WTC11 (cell line): ENCODE measurements around the gene HES5. TPM values are rescaled to one million over a fixed set of nuclear protein-coding genes. Genes with fewer than 3 reads are reported as not detected.

Experiments
- ATAC-seq: fragments of 200-7000 bp; cut with Tn5 transposase; 2 replicates; pipeline ENCODE4 v1.10.0; 2021; ENCODE audit warnings: mild to moderate bottlenecking, moderate library complexity
- CTCF ChIA-PET: fragments of 300-600 bp; sonication (Branson Sonifier 250); formaldehyde crosslinking; loops from one replicate; lab custom pipeline; 2021; ENCODE audit warnings: antibody characterized with exemption; lab: Charles Lee
- POLR2A ChIA-PET: fragments of 350-600 bp; sonication (Branson Sonifier 250); formaldehyde crosslinking; loops from one replicate; lab custom pipeline; 2021; ENCODE audit warnings: antibody characterized with exemption; lab: Charles Lee
- DNase-seq: peaks from one replicate; pipeline ENCODE4 v3.0.0; 2021; ENCODE audit warnings: low spot score
- H3K27ac Mint-ChIP-seq: 2 replicates; pipeline ENCODE4 v1.8.0; 2021; ENCODE audit warnings: mixed read lengths
- H3K27me3 Mint-ChIP-seq: 2 replicates; pipeline ENCODE4 v1.8.0; 2021; ENCODE audit warnings: low read depth, mild to moderate bottlenecking, moderate library complexity, mixed read lengths
- H3K36me3 Mint-ChIP-seq: 2 replicates; pipeline ENCODE4 v1.8.0; 2021; ENCODE audit warnings: mixed read lengths
- H3K4me1 Mint-ChIP-seq: 2 replicates; pipeline ENCODE4 v1.8.0; 2022; ENCODE audit warnings: mixed read lengths
- H3K4me3 Mint-ChIP-seq: 2 replicates; pipeline ENCODE4 v1.8.0; 2021; ENCODE audit warnings: mild to moderate bottlenecking, moderate library complexity, mixed read lengths
- H3K9me3 Mint-ChIP-seq: 2 replicates; pipeline ENCODE4 v1.8.0; 2021; ENCODE audit warnings: mixed read lengths
- CREM ChIP-seq: sonication (generic); formaldehyde crosslinking; IDR thresholded peaks from 2 replicates; pipeline ENCODE4 v1.8.1; 2022; ENCODE audit warnings: mild to moderate bottlenecking, missing genetic modification reagents, moderate library complexity
- FOXK1 ChIP-seq: sonication (generic); formaldehyde crosslinking; IDR thresholded peaks from 2 replicates; pipeline ENCODE4 v1.8.0; 2022; ENCODE audit warnings: mild to moderate bottlenecking, moderate library complexity, missing genetic modification reagents
- GTF2I ChIP-seq: fragments of 250-450 bp; sonication (Bioruptor Pico); conservative IDR thresholded peaks from 2 replicates; pipeline ENCODE4 v1.4.0; 2021; ENCODE audit warnings: mild to moderate bottlenecking
- HMGA2 ChIP-seq: fragments of 250-450 bp; sonication (Bioruptor Pico); IDR thresholded peaks from 2 replicates; pipeline ENCODE4 v1.4.0; 2021; ENCODE audit warnings: mild to moderate bottlenecking, moderate library complexity
- SMAD3 ChIP-seq: sonication (generic); formaldehyde crosslinking; IDR thresholded peaks from 2 replicates; pipeline ENCODE4 v1.8.0; 2022; ENCODE audit warnings: missing genetic modification reagents, mild to moderate bottlenecking, borderline replicate concordance
- SMAD4 ChIP-seq: sonication (generic); formaldehyde crosslinking; IDR thresholded peaks from 2 replicates; pipeline ENCODE4 v1.8.0; 2022; ENCODE audit warnings: mild to moderate bottlenecking, missing genetic modification reagents
- SP1 ChIP-seq: sonication (generic); formaldehyde crosslinking; conservative IDR thresholded peaks from 2 replicates; pipeline ENCODE4 v1.8.1; 2022; ENCODE audit warnings: missing genetic modification reagents
- TEAD1 ChIP-seq: sonication (generic); formaldehyde crosslinking; IDR thresholded peaks from 2 replicates; pipeline ENCODE4 v1.8.0; 2022; ENCODE audit warnings: mild to moderate bottlenecking, missing genetic modification reagents
- ZBTB21 ChIP-seq: sonication (generic); formaldehyde crosslinking; IDR thresholded peaks from 2 replicates; pipeline ENCODE4 v1.8.1; 2023; ENCODE audit warnings: mild to moderate bottlenecking, missing genetic modification reagents, borderline replicate concordance
- ZNF138 ChIP-seq: sonication (generic); formaldehyde crosslinking; conservative IDR thresholded peaks from 2 replicates; pipeline ENCODE4 v1.8.1; 2022; ENCODE audit warnings: mild to moderate bottlenecking, moderate library complexity, missing genetic modification reagents
- ZNF263 ChIP-seq: sonication (generic); formaldehyde crosslinking; IDR thresholded peaks from 2 replicates; pipeline ENCODE4 v1.8.1; 2022; ENCODE audit warnings: low read depth, mild to moderate bottlenecking, moderate library complexity, missing genetic modification reagents
- ZNF416 ChIP-seq: fragments of 250-450 bp; sonication (Bioruptor Pico); IDR thresholded peaks from 2 replicates; pipeline ENCODE4 v1.9.0; 2021; ENCODE audit warnings: mild to moderate bottlenecking, inconsistent platforms
- ZNF423 ChIP-seq: fragments of 250-450 bp; sonication (Bioruptor Pico); IDR thresholded peaks from 2 replicates; pipeline ENCODE4 v2.1.2; 2022; ENCODE audit warnings: mild to moderate bottlenecking, moderate library complexity
- total RNA-seq: library from RNA; stranded (reverse); gene quantifications from 3 replicates; pipeline ENCODE4 v1.2.3, GENCODE V29; 2021
- TF ChIP-seq, protein P1 (sequence below): sonication (generic); formaldehyde crosslinking; IDR thresholded peaks from 2 replicates; pipeline ENCODE4 v1.8.0; 2022; ENCODE audit warnings: mild to moderate bottlenecking, missing genetic modification reagents
- TF ChIP-seq, protein P2 (sequence below): sonication (generic); formaldehyde crosslinking; IDR thresholded peaks from 2 replicates; pipeline ENCODE4 v1.8.0; 2023; ENCODE audit warnings: missing genetic modification reagents
- TF ChIP-seq, protein P3 (sequence below): sonication (generic); formaldehyde crosslinking; IDR thresholded peaks from 2 replicates; pipeline ENCODE4 v1.8.1; 2023; ENCODE audit warnings: mild to moderate bottlenecking, missing genetic modification reagents, moderate library complexity
- TF ChIP-seq, protein P4 (sequence below): fragments of 250-450 bp; sonication (Bioruptor Pico); conservative IDR thresholded peaks from 2 replicates; pipeline ENCODE4 v1.9.0; 2021; ENCODE audit warnings: mild to moderate bottlenecking
- TF ChIP-seq, protein P5 (sequence below): sonication (generic); formaldehyde crosslinking; IDR thresholded peaks from 2 replicates; pipeline ENCODE4 v1.8.1; 2022; ENCODE audit warnings: low read depth, mild to moderate bottlenecking, moderate library complexity, missing genetic modification reagents, borderline replicate concordance
- TF ChIP-seq, protein P6 (sequence below): fragments of 250-450 bp; sonication (Bioruptor Pico); IDR thresholded peaks from 2 replicates; pipeline ENCODE4 v1.9.0; 2021; ENCODE audit warnings: moderate library complexity, mild to moderate bottlenecking, inconsistent platforms, borderline replicate concordance
- TF ChIP-seq, protein P7 (sequence below): sonication (generic); formaldehyde crosslinking; IDR thresholded peaks from 2 replicates; pipeline ENCODE4 v1.8.0; 2022; ENCODE audit warnings: mild to moderate bottlenecking, missing genetic modification reagents
- TF ChIP-seq, protein P8 (sequence below): sonication (generic); formaldehyde crosslinking; IDR thresholded peaks from 2 replicates; pipeline ENCODE4 v1.8.0; 2023; ENCODE audit warnings: missing genetic modification reagents, mild to moderate bottlenecking, borderline replicate concordance
- TF ChIP-seq, protein P9 (sequence below): sonication (generic); formaldehyde crosslinking; IDR thresholded peaks from 2 replicates; pipeline ENCODE4 v1.8.1; 2022; ENCODE audit warnings: mild to moderate bottlenecking, missing genetic modification reagents, moderate library complexity, borderline replicate concordance

Gene HES5
- total RNA-seq, 1 experiment from 2014 or later = not detected

DNA sequence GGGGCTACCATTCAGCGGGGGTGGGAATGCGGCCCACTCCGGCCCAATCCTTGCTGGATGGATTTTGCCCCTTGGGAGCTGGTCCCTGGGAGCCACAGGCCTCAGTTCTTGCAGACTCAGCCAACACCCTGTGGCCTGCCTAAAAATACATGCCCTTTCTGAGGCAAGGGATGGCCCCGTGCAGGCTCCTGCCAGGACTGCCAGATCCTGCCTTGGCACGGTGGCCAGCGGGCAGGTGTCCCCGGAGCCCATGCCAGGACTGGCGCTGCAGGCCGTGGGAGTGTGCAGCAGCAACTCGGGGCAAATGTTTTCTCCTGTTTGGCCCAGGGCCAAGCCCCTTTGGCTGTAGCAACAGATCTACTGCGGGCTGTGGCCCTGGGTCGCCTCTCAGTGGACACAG is 2.0 kb downstream of the HES5 start:
- Mint-ChIP-seq H3K4me3 (no peak overlapping the region), H3K36me3 (no peaks in the 10 kb centered on the region), H3K4me1 (peaks cover 28% of the 10 kb centered on the region), H3K9me3 (no peaks in the 10 kb centered on the region), H3K27me3 (peaks cover 60% of the 10 kb centered on the region), H3K27ac (no peak overlapping the region)
- POLR2A ChIA-PET = no interaction called here
- DNase-seq (no peak), ATAC-seq (no peak)
- CTCF ChIA-PET = interaction anchor here (2.1 kb wide), 1 partner anchor 20 kb away, joined by 14 read pairs; no protein-coding TSS in a partner anchor
- TF ChIP-seq ZNF416 (CRISPR knock-in tag) = no peak
- no peak for TF ChIP-seq CREM (CRISPR knock-in tag)
- TF ChIP-seq, protein P1, sequence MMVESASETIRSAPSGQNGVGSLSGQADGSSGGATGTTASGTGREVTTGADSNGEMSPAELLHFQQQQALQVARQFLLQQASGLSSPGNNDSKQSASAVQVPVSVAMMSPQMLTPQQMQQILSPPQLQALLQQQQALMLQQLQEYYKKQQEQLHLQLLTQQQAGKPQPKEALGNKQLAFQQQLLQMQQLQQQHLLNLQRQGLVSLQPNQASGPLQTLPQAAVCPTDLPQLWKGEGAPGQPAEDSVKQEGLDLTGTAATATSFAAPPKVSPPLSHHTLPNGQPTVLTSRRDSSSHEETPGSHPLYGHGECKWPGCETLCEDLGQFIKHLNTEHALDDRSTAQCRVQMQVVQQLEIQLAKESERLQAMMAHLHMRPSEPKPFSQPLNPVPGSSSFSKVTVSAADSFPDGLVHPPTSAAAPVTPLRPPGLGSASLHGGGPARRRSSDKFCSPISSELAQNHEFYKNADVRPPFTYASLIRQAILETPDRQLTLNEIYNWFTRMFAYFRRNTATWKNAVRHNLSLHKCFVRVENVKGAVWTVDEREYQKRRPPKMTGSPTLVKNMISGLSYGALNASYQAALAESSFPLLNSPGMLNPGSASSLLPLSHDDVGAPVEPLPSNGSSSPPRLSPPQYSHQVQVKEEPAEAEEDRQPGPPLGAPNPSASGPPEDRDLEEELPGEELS (CRISPR knock-in tag) = no peak
- TF ChIP-seq SMAD4 (CRISPR knock-in tag) = no peak
- TF ChIP-seq, protein P2, sequence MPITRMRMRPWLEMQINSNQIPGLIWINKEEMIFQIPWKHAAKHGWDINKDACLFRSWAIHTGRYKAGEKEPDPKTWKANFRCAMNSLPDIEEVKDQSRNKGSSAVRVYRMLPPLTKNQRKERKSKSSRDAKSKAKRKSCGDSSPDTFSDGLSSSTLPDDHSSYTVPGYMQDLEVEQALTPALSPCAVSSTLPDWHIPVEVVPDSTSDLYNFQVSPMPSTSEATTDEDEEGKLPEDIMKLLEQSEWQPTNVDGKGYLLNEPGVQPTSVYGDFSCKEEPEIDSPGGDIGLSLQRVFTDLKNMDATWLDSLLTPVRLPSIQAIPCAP = no peak
- TF ChIP-seq TEAD1 (CRISPR knock-in tag) = no peak

DNA sequence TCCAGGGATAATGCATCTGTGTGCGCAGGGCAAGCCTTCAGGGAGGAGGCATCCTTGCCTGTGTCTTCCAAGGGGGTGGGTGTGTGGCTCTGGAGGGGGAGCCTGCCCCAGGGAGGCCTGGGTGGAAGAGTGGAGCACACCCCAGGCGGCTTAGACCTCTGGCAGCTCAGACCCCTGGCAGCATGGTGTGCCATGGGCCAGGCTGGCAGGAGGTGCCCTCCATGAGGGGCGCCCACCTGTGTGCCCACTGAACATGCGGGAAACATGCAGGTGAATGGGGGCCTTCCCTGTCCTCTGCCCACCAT is 2.6 kb downstream of the HES5 start:
- Mint-ChIP-seq H3K27ac (no peak overlapping the region), H3K9me3 (no peaks in the 10 kb centered on the region), H3K36me3 (no peaks in the 10 kb centered on the region), H3K4me3 (no peak overlapping the region), H3K4me1 (peaks cover 28% of the 10 kb centered on the region), H3K27me3 (peaks cover 56% of the 10 kb centered on the region)
- CTCF ChIA-PET = interaction anchor here (2.3 to 4.4 kb wide), 2 partner anchors 13 to 20 kb away, joined by 7 to 61 read pairs; no protein-coding TSS in a partner anchor
- ATAC-seq (no peak), DNase-seq (no peak)
- POLR2A ChIA-PET = no interaction called here
- no peak for TF ChIP-seq FOXK1
- TF ChIP-seq HMGA2 (CRISPR knock-in tag) = no peak
- TF ChIP-seq ZNF138 = no peak
- TF ChIP-seq TEAD1 (CRISPR knock-in tag) = no peak
- TF ChIP-seq, protein P3, sequence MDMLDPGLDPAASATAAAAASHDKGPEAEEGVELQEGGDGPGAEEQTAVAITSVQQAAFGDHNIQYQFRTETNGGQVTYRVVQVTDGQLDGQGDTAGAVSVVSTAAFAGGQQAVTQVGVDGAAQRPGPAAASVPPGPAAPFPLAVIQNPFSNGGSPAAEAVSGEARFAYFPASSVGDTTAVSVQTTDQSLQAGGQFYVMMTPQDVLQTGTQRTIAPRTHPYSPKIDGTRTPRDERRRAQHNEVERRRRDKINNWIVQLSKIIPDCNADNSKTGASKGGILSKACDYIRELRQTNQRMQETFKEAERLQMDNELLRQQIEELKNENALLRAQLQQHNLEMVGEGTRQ (CRISPR knock-in tag) = no peak
- TF ChIP-seq GTF2I (CRISPR knock-in tag) = no peak
- TF ChIP-seq ZBTB21 (CRISPR knock-in tag) = no peak
- TF ChIP-seq, protein P4, sequence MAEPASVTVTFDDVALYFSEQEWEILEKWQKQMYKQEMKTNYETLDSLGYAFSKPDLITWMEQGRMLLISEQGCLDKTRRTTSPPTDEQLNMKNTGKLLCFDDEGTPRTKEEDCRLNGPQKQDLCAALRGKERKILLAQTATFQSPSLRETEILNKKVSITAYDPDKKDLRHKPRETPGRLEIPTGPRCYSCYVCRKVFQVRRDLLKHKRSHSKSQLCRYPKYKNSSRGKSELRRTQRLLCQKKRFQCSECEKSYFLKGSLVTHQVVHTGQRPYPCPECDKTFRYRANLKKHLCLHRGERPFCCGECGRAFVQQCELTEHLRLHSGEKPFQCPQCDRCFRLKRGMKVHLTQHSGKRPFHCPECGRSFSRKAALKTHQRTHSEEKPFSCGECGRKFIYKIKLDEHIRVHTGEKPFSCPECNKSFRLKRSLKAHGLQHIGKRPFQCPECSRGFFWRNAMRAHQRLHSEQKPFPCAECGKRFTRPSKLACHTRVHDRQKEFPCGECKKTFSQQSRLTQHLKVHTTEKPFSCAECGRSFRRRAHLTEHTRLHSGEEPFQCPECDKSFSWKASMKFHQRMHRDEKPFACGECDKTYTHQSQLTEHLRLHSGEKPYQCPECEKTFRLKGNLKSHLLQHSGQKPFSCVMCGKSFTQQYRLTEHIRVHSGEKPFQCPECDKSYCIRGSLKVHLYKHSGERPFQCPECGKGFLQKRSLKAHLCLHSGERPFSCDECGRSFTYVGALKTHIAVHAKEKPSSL (CRISPR knock-in tag) = no peak
- TF ChIP-seq, protein P5, sequence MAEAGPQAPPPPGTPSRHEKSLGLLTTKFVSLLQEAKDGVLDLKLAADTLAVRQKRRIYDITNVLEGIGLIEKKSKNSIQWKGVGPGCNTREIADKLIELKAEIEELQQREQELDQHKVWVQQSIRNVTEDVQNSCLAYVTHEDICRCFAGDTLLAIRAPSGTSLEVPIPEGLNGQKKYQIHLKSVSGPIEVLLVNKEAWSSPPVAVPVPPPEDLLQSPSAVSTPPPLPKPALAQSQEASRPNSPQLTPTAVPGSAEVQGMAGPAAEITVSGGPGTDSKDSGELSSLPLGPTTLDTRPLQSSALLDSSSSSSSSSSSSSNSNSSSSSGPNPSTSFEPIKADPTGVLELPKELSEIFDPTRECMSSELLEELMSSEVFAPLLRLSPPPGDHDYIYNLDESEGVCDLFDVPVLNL (CRISPR knock-in tag) = no peak
- no peak for TF ChIP-seq ZNF423 (CRISPR knock-in tag)
- TF ChIP-seq SMAD3 (CRISPR knock-in tag) = no peak
- no peak for TF ChIP-seq ZNF263
- TF ChIP-seq, protein P6, sequence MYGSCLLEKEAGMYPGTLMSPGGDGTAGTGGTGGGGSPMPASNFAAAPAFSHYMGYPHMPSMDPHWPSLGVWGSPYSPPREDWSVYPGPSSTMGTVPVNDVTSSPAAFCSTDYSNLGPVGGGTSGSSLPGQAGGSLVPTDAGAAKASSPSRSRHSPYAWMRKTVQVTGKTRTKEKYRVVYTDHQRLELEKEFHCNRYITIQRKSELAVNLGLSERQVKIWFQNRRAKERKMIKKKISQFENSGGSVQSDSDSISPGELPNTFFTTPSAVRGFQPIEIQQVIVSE (CRISPR knock-in tag) = no peak
- no peak for TF ChIP-seq SP1 (CRISPR knock-in tag)
- TF ChIP-seq, protein P7, sequence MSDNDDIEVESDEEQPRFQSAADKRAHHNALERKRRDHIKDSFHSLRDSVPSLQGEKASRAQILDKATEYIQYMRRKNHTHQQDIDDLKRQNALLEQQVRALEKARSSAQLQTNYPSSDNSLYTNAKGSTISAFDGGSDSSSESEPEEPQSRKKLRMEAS (CRISPR knock-in tag) = no peak
- TF ChIP-seq, protein P8, sequence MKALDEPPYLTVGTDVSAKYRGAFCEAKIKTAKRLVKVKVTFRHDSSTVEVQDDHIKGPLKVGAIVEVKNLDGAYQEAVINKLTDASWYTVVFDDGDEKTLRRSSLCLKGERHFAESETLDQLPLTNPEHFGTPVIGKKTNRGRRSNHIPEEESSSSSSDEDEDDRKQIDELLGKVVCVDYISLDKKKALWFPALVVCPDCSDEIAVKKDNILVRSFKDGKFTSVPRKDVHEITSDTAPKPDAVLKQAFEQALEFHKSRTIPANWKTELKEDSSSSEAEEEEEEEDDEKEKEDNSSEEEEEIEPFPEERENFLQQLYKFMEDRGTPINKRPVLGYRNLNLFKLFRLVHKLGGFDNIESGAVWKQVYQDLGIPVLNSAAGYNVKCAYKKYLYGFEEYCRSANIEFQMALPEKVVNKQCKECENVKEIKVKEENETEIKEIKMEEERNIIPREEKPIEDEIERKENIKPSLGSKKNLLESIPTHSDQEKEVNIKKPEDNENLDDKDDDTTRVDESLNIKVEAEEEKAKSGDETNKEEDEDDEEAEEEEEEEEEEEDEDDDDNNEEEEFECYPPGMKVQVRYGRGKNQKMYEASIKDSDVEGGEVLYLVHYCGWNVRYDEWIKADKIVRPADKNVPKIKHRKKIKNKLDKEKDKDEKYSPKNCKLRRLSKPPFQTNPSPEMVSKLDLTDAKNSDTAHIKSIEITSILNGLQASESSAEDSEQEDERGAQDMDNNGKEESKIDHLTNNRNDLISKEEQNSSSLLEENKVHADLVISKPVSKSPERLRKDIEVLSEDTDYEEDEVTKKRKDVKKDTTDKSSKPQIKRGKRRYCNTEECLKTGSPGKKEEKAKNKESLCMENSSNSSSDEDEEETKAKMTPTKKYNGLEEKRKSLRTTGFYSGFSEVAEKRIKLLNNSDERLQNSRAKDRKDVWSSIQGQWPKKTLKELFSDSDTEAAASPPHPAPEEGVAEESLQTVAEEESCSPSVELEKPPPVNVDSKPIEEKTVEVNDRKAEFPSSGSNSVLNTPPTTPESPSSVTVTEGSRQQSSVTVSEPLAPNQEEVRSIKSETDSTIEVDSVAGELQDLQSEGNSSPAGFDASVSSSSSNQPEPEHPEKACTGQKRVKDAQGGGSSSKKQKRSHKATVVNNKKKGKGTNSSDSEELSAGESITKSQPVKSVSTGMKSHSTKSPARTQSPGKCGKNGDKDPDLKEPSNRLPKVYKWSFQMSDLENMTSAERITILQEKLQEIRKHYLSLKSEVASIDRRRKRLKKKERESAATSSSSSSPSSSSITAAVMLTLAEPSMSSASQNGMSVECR (CRISPR knock-in tag) = no peak
- TF ChIP-seq, protein P9, sequence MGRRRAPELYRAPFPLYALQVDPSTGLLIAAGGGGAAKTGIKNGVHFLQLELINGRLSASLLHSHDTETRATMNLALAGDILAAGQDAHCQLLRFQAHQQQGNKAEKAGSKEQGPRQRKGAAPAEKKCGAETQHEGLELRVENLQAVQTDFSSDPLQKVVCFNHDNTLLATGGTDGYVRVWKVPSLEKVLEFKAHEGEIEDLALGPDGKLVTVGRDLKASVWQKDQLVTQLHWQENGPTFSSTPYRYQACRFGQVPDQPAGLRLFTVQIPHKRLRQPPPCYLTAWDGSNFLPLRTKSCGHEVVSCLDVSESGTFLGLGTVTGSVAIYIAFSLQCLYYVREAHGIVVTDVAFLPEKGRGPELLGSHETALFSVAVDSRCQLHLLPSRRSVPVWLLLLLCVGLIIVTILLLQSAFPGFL = no peak
